Endometrium (tissue), 2 donors: Measurements from ENCODE around the gene SMAD5.

ENCODE experiments used
- FAIRE-seq: peaks from 2 replicates; lab custom pipeline; 2012; peaks lifted over from hg19 to GRCh38; lab: Jason Lieb, UNC
- donor health status: control.
- donor health status: control.

The SMAD5 gene

DNA sequence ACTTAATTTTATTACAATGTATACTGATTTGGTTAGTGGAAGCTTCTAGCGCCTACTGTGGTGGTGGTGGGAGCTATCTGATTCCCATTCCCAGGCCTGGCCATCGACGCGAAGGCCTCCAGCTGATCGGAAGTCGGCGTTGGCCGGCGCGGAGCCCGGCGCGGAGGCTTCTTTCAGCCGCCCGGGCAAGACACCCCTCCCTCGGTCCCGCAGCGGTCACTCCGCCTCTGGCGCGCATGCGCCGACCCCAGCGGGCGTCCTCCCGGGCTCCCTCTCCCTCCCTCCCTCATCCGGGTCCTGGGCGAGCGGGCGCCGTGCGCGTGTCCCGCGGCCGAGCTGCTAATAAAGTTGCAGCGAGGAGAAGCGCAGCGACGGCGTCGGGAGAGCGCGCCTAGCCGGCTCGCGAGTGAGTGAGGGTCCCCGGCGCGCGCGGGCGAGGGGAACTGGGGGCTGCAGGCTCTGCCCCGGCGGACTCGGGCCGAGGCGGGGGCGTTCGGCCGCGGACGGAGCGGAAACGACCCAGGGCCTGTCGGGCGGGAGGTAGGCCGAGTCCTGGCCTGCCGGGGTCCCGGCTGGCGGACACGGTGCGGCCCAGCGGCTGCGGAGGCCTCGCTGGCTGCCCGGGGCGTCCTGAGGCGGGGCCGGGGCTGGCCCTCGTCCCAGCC lies at the start of gene SMAD5:
TSS of gene SMAD5 (plus strand) at position 289 of the 665 bp plus-strand sequence. CDS start 20,916 bp downstream, outside the sequence.
- FAIRE-seq: no peak

DNA sequence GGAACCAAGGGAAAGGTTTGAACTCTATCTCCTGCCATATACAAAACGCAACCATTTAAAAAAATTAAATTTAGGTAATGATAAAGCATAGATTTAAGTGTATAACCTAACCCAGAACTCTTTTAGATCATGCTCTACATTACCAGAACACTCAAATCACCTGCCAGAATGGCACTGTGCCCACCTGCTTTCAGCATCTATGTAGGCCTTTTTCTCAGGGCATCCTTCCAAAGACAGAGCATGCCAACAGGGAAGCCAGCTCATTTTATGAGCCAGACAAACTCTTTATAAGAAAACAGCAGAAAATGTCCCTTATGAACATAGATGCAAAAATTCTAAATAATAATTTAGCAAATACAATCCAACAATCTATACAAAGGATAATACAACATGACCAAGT lies 47.9 kb upstream of the SMAD5 start:
- no peak for FAIRE-seq

DNA sequence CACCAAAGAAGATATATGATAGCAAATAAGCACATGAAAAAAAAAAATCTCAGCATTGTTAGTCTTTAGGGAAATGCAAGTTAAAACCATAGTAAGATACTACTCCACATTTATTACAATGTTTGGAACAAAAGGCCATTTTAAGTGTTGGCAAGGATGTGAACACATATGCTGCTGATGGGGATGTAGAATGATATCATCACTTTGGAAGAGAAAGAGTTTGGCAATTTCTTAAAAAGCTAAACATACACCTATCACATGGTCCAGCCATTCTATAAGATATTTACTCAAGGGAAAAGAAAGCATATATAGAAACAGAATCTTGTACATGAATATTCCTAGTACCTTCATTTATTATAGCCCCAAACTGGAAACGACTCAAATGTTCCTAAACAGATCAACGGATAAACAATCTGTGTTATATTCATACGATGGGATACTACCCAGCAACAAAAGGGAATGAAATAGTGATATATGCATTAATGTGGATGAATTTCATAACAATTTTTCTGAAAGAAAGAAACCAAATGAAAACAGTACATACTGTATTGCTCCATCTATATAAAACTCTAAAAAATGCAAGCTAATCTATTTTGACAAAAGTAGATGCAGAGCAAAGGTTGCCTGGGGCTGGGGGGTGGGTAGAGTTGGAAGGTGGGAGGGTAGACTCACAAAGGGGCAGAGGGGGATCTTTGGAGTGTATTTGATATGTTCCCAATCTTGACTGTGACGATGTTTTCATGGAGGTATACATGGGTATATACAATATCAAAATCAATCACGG lies 45.7 kb upstream of the SMAD5 start:
- no peak for FAIRE-seq

DNA sequence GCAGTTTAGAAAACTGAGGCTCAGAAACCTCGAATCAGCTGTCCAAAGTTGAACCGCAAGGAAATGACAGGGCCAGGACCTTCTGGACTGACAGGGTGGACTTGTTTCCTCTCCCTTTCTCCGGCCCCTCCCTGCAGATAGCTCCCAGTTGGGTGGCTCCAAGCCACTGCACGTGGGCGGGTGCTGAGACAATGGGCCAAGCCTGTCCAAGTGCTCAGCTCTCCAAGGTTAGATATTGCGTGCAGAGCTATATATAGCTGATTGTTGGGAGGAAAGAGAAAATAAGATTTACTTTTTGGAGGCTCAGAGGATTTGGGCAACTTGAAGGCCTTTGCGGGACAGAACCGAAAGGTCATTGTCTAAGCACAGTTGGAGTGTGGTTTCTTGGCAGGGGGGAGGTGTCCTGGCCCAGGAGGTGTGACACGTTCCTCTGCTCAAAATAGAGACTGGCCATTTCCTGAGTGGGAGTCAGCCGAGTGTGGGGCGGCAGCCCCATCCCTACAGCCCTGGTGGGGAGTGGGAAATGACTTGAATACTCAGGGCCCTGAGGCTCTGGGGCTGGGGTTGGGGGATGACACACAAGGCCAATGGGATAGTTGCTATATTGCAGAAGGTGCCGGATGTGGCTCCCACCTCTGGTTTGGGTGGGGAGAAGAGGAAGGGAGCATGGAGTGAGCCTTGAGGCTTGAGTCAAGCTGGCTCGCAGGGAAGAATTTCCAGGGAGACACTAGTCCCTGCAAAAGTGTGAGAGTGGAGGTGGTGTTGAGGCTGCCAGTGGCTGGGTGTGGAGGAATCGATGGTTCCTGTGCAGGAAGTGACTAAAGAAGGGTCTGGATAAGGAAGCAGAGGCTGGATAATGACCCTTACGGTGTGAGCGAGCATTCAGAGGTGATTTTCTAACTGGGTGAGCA lies 44.4 kb upstream of the SMAD5 start:
- no peak for FAIRE-seq

DNA sequence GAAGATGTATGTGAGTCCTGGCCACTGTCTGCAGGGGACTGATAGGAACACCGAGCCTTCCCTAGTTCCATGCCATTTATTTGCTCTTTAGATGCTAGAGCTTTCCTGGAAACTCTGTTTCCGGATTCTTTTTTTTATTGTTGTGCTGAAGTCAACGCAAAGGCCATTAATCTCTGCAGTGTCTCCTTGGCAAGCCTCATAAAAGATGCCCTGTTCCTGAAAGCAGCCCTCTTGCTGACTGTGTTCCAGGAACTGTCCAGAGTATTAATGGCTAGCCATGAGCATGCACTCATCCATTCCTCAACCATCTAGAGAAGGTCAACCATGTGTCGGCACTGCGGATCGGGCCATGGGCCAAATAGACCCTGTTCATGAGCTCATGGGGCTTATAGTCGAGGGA lies 42.9 kb upstream of the SMAD5 start:
- no peak for FAIRE-seq

DNA sequence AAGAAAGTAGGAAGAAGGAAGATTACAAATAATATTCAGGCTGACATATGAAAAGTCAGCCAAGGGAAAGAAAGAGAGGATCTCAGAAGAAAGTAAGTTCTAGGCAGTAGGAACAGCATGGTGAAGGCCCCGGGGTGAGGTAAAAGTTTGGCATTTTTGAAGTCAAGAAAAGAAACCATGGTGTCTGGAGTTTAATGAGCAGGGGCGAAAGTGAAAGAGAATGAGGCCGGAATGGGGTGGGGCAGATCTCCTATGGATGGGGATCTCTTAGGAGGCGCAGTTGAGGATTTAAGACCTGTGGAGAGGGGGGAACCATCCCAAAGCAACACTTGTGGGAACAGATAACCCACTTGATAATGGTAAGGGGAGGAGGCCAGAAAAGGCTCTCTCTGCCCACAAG lies 42.3 kb upstream of the SMAD5 start:
- no peak for FAIRE-seq

DNA sequence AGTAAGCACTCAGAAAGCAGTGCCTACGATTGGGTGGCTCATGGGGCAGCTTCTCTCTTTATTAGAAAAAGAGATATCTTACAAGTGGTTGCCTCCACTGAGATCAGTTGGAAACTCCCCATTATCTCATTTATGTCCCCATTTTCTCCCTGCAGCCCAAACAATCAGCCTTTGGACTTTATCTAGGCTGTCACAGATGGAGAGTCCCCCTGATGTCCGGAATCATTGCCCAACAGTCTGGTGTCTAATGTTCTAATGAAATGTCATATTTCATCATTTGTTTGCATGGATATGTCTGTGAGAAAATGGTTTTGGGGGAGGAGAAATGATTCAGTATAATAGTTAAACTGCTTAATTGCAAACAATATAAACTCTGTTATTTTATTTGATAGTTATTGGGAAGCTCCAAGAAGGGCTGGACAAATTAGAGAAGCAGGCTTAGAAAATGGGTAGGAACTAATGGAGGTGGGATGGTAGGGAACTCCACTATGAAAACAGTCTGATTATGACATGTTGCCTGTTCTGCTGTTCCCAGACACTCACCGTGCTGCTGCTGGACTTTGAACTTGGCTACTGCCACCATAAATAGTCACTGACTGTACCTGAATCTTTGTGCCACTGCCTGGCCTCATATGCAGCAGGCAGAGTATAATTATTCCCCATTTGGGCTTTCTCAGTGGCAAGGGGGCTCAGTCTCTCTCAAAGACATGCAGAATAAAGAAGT lies 38.3 kb upstream of the SMAD5 start:
- no peak for FAIRE-seq

DNA sequence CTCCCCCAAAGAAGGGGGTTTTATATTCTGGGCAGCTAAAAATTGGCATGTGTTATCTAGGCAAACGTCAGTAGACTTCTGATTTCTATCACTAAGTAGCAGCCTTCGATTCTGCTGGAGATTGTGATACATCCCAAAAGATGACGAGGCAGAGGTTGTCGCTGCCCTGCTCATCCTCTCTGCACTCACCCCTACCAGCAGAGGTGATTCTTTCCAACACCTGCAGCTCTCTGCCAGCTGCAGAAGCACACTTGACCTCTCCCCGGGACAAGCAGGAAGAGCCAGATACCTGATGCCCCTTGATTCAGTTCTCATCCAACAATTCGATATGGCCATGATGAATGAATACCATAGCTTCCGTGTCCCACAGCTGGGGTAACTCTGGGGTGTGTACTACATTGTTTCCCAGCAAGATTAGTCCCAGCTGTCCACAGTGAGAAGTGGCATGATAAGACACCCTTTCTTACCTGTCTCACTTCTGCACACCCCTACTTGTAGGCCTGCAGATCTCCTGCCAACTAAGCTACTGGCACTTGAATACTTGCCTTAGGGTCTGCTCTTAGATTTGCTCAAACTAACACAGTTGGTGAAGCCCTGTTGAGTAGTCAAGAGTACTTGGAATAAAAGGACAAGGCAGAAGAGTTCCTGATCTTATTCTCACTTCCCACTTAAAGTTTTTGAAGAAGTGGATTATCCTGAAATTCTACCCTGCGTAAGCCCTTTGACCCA lies 37.6 kb upstream of the SMAD5 start:
- FAIRE-seq: no peak

DNA sequence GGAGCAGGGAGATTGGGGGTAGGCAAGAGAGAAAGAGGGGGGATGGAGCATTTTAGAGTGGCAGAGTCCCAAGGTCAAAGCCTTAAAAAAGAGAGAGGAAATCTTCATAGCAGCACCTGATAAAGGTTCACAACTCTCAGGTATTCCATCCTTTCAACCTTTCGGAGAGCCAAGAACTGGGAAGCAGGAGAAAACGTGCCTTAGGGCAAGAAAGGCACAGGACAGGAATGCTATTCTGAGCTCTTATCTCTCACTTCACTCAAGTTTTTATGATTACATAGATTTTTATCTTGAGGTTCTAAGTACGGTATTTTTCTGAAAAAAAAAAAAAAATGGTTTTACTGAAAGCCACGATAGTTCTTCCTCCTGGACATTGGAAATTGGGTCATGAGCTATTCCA lies 34.5 kb upstream of the SMAD5 start:
- no peak for FAIRE-seq

DNA sequence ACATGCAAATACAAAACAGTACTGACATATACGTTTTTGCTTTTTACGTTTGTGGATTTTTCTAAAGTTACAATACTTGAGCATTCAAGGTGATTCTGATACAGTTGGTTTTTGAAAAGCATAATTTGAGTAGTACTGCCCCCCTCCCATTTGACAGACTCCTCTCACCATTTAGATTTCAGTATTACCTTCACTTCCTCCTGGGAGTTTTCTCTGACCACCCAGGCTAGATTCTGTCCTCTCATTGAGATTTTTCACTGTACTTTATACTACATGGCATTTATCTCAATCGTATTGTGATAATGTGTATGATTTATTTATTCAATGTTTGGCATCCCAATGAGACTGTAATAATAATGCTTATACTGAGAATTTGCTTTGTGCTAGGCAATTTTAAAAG lies 32.8 kb upstream of the SMAD5 start:
- no peak for FAIRE-seq

DNA sequence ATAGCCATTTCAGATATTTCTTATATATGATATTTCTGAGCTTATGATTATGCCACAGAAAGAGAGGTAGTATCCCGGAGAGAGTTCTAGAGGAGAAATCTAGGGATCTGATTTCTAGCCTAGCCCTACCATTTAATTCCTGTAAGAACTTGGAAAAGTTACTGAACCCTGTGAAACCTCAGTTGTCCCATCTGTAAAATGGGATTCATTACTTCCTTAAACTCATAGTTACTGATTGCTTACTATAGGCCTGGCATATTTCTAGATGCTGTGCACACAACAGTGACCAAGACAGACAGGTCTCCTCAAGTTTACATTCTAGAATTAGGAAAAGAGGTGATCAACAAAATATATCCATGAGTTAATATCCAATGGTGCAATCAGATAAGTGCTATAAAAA lies 30.8 kb upstream of the SMAD5 start:
- no peak for FAIRE-seq

DNA sequence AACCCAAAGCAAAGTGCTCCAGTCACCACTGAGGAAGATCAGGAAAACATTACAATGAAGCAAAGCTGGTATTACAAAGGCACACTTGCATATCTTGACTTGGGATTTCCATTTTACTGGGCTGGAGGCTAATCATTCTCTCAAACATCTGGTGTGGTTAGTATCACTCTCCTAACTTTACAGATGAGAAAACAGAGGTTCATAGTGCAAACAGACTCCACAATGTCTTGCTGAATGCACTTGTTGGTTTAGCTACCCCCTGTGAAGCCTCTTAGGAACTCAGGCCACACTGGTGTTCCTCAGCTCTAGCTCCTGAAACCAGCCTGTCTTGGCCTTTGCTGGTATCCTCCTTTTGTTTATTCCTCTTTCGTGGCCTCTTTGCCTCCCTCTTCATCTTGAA lies 29.5 kb upstream of the SMAD5 start:
- FAIRE-seq: no peak

DNA sequence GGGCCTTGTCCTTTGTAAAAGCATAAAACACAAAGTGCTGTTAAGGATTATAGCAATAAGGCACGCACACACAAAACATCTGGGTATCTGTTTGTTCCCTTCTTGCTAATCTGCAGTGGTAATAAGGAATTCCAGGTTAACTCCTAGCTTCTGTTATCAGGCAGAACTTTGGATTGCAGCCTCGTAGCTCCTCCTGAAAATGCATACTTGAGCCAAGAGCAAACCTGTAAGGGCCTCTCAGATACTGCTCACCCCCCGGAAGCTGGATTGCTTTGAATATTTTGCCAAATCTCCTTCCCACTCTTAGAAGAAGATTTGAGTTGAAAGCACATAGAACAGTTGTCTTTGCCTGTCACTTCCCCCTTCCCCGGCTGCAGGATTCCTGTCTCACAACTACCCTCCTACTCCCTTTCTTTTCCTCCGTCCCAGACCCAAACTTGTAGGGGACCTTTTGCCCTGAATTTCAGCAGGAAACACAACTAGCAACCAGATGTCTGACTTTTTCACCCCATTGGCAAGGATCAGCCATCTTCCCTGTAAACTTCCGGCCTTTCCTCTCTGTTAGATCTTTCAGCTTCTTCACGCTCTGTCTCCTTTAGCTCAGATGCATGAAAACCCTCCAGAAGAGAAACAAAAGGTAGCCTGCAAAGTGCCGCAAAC lies 28.2 kb upstream of the SMAD5 start:
- peak; percentile 45 for FAIRE-seq

DNA sequence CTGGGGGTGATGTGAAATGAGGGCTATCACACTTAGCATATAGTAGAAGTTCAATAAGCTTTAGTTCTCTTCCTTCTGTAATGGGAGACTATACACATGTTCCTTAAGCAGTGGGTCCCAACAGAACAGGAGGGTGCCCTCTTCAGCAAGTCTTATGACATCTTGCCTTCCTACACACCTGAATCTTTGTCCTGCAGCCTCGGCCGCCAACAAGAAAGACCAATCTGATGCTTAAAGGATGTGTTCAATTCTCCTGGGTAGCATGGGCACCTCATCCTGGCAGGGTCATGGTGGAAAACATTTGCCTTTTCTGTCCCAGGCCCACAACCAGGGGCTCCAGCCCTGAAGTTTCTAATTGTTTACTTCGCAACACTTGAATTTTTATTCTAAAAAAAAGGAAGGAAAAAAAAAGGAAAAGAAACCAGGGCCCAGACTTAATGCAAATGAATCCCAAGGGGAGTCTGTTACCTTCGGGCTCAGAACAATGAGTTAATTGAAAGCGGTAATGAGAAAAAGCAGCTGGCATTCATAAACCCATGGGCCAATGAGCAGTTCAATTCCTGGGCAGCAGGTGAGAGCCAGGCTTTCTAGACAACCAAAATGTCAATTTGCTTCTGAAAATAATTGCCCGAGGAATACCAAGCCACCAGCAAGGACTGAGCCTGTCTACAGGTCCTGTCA lies 26.2 kb upstream of the SMAD5 start:
- no peak for FAIRE-seq

DNA sequence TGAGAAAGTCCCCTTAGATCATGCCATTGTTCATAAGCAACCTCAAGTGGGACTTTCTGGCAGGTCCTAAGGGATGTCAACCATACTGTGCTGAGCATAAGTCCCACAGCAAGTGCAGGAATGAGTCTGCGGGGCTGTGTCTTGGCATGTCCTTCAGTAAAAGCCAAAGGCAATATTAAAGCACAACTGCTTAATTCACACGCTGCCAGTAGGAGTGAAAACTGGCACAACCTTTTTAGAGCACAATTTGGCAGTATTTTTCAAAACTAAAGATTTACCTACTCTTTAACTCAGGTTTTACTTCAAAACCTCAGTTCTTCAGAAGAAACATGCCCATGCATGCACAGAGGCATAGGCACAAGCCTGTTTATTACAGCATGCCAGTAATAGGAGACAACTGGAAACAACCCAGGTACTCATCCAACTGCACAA lies 24.4 kb upstream of the SMAD5 start:
- FAIRE-seq: no peak

DNA sequence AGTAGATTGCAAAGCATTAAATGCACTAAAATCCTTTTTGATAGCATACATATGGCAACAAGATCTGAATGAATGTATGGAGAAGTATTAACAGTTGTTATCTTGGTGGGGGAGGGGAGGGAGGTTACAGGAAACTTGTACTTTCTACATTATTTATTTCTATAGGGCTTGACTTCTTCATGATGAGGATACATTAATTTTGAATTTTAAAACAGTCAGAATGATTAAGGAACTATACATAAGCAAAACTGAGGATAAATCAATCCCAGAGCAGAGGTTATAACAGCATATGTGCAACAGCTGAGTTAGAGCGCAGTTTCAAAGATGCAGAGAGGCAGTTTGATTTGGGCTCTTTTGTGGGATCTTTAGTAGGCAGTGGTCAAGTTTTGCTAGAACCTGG lies 23.9 kb upstream of the SMAD5 start:
- no peak for FAIRE-seq

DNA sequence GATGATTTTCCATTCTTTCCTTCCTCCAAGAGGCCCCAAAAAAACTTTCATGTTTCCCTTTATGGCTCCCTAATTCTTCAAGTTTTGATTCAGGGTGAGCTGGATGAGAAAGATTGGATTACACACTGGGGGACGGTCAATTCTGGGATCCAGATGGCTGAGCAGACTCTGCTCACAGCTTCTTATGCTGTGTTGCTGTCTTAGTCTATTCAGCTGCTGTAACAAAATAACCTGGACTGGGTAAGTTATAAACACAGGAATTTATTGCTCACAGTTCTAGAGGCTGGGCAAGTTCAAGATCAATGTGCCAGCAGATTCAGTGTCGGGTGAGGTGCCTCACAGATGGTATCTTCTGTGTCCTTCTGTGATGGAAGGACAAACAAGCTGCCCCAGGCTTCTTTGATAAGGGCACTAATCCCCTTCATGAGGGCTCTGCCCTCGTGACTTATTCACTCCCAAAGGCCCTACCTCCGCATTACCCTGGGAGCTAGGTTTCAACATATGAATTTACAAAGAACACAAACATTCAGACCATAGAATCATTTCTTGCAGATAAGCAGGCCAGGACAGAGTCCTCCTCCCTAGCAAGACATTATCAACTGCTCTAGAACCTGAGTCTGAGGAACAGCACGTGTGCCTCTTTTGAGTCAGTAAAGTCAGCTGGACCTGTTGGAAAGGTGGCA lies 23.1 kb upstream of the SMAD5 start:
- no peak for FAIRE-seq

DNA sequence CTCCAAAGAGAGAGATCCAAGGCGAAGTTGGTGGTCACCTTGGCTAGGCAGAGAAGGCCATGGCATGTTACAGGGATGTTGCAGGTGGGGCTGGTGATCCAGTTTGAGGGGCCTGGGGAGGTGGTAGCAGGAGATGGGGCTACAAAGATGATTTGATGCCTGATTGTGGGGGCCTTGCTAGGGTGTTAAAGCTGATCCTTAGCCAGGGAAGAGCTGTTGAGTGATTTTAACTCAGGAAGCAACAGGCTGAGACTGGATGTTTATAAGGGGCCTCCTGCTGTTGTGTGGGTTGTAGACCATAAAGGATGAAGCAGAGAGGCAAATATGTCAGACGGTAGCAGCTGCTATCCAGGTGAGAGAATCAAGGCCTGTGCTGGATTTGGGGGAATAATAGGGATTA lies 19.0 kb upstream of the SMAD5 start:
- FAIRE-seq: no peak

DNA sequence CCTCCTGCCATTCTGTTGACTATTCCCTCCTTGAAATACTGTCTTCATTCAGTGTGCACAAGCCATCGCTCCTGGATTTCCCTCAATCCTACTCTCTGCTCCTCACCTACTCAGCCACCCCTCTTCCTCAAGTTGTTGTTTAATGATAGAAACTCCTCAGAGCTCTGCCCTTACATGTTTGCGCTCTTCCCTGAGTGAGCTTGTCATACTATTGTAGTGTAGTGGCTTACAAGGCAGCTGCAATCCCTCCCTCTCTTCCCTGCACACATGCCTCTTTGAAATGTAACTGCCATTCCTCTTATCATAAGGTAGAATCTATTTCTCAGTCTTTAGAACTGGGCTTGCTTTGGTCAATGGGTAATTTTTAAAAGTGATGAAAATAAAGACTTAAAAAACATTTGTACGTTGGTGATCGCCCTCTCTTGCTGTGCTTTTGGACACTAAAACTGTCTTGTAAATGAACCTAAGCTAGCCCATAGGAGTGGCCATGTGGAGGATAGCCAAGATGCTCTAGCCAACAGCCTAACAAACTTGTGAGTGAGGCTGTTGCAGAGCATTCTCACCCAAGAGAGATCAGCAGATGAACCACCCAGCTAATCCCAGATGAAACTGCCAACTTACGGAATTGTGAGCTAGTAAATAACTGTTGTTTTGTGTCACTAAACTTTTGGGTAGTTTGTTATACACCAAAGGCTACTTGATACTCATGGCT lies 18.1 kb upstream of the SMAD5 start:
- no peak for FAIRE-seq
